Stimulated activated CD8-positive, alpha-beta memory T cell treated with anti-CD3 and anti-CD28 coated beads, Interleukin-2, amount 100 ng/mL, for 48 hours (primary cell): ENCODE data around the gene NELL2.
"Not testable (repeated sequence)": the region's sequence is repeated elsewhere in the genome, so short reads cannot be mapped to it uniquely, and the experiment has no call there.

Source experiments
- DNase-seq, 2 donors: peaks; one replicate each; pipeline ENCODE4 v3.0.0-alpha.2; 2020; ENCODE audit warnings: low read depth in 2 of 2

The NELL2 gene

DNA sequence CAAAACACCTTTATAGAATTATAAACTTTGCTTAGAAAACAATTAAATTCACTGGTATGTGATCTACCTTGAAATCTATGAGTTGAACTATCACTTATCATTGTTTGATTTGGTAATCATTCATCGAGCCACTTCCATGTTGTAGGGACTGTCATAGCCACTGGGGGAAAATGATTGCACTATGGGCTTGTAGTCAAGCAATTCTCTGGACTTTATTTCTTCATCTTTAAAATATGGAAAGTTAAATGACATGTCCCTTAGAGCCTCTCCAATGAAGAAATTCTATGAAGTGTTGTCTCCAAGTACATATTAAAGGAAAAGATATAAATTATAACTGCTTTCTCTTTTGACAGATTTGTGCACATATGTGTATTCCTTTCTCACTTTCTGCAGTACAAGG is 97.3 kb downstream of the NELL2 start:
- no peak for DNase-seq

DNA sequence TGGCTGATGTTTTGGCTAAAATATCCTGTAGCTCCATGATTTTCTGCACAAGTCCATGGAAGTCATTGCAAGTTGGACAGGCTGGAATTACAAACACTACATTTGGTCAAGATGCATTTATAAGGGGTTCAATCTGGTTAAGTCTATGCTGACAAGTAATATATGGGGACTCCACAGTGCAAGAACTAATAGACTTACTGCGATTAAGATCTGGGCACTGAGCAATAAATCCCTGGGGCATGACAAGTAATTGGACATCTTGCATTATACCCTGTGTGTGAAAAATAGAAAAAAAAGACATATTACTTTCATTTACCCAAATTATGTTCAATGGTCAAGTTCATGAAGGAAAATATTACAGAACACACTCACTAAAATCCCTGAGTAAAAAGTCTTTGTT is 99.1 kb downstream of the NELL2 start:
- no peak for DNase-seq

DNA sequence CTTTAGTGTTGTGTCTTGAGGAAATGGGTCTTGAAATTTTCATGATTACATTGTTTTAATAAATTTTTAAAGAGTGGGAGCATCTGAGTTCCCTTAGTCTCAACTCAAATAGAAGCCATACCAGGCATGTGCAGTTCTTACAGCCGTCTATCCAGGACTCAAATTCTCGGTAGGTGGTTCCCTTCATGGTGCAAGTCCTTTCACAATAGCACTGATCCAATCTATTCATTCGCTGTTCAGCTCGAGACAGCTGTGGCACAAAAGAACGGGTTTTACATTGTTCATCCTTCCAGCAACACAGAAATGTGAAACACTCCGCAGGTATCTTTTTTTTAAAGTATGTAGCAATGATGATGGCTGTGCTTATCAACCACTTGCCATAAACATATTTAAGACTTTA is 100.2 kb downstream of the NELL2 start:
- no peak for DNase-seq

- DNase-seq = peak; percentile 36 to 48
Measured at GRCh38 chr12:44774815-44775411, 101.2 kb downstream of the NELL2 start.

DNA sequence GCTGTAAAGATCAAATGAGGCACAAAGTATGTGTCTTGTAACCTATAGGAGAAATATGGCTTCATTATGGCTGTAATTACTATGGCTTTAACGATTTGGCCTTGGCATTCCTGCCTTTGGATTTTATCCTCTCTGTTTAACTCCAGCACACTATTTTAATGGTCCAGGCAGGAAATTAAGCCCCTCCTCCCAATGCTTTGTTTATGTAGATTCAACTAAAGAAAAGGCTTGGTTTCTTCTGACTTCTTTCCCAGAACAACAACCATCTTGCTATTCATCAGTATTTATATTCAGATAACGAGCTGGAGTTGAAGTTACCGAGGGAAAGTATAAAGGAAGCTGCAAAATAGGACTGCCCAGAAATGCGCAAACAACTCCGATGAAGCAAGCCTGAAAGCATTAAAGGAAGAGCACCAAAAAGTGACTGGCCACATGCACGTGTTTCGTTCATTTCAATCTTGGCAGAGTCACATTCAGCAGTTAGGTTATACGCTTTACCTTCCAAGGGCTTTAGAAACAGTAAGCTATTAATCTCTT is 104.6 kb downstream of the NELL2 start:
- no peak for DNase-seq

DNA sequence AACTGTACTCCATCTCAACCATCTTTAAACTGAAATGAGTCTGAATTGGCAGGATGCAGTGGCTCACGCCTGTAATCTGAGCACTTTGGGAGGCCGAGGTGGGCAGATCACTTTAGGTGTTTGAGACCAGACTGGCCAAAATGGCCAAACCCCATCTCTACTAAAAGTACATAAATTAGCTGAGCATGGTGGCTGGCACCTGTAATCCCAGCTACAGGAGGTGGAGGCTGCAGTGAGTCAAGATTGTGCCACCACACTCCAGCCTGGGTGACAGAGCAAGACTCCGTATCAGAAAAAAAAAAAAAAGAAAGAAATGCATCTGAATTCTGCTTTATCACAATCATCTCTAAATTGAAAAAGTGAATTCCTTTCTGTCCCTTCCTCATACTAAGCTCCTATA is 110.3 kb downstream of the NELL2 start:
- no peak for DNase-seq

- no peak for DNase-seq
Measured at GRCh38 chr12:44763021-44763420, 113.1 kb downstream of the NELL2 start.

GRCh38 chr12:44759289-44759688 is 116.8 kb downstream of the NELL2 start:
- DNase-seq = no peak

GRCh38 chr12:44750468-44750867 is 125.6 kb downstream of the NELL2 start:
- no peak for DNase-seq

DNA sequence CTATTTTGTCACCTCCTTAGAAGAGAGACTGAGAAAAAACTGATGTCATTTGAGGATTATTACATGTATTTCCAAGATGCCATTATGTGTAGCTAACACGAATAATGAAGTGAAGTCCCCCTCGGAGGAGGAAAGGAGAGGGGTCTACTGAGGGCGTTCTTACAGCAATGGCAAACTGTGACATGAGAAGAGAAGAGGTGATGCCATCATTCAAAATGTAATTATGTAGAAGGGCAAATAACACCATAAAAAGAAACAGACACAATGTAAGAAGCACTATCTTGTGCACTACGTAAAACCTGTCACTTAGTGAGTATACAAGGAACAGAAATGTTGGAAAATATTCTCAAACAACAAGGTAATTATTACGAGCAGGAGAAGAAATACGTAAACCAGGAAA is 126.5 kb downstream of the NELL2 start:
- DNase-seq = no peak

GRCh38 chr12:44748950-44749468 is 127.1 kb downstream of the NELL2 start:
- DNase-seq = no peak

DNA sequence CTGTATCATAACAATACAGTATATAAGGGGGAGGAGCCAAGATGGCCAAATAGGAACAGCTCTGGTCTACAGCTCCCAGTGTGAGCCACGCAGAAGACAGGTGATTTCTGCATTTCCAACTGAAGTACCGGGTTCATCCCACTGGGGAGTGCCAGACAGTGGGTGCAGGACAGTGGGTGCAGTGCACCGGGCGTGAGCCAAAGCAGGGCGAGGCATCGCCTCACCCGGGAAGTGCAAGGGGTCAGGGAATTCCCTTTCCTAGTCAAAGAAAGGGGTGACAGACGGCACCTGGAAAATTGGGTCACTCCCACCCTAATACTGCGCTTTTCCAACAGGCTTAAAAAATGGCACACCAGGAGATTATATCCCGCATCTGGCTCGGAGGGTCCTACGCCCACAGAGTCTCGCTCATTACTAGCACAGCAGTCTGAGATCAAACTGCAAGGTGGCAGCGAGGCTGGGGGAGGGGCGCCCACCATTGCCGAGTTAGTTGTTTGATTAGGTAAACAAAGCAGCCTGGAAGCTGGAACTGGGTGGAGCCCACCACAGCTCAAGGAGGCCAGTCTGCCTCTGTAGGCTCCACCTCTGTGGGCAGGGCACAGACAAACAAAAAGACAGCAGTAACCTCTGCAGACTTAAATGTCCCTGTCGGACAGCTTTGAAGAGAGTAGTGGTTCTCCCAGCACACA is 134.7 kb downstream of the NELL2 start:
- DNase-seq = not testable (repeated sequence)

GRCh38 chr12:44738051-44738450 is 138.1 kb downstream of the NELL2 start:
- no peak for DNase-seq

DNA sequence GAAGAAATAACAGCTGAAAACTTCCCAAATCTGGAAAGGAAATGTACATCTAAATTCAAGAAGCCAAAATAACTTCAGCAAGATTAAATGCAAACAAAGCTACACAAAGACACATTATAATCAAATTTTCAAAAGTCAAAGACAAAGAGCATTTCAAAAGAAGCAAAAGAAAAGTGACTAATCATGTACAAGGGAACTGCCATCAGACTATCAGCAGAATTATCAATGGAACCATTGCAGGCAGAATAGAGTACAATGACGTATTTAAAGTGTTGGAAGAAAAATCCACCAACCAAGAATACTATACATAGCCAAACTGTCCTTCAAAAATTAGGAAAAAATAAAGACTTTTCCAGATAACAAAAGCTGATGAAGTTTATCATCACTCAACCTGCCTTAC is 147.5 kb downstream of the NELL2 start:
- no peak for DNase-seq

DNA sequence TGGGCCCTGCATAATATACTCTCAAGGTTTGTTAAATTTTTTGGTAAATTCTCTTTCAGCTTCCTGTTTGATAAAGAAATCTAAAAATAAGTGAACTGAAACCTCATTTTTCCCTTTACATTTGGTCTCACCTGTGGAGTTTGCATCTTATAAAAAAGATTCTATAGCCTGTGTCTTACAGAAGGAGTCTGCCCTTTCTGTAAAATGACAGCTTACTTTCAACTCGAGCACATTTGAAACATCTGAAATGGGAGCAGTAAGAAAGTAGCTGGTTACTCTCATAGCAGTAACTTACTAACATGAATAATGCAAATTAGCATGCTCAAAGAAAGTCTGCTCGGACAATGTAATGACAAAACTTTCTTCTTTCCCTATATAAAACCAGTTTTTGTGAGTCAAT is 155.8 kb downstream of the NELL2 start:
- no peak for DNase-seq

DNA sequence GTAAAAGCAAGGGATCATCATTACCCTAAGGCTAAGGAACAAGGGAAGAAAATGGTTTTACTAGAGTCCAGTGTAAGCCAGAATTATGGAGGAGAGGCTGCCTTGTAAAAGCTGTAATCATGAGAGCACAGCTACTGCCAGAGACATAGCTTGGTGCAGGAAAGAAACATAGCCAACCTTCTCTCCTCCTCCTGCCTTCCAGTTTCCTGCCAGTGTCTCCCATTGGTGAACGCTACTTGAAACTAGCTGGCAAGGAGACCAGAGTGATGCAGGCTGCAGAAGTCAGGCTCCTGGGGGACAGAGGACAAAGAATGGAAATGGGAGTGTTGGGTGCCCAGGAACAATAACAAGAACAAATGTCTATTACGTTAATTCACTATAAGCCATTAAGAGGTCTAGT is 158.5 kb downstream of the NELL2 start:
- DNase-seq = no peak

- no peak for DNase-seq
Measured at GRCh38 chr12:44716711-44717110, 159.4 kb downstream of the NELL2 start.

- DNase-seq = no peak
Measured at GRCh38 chr12:44711736-44712135, 164.4 kb downstream of the NELL2 start.

DNA sequence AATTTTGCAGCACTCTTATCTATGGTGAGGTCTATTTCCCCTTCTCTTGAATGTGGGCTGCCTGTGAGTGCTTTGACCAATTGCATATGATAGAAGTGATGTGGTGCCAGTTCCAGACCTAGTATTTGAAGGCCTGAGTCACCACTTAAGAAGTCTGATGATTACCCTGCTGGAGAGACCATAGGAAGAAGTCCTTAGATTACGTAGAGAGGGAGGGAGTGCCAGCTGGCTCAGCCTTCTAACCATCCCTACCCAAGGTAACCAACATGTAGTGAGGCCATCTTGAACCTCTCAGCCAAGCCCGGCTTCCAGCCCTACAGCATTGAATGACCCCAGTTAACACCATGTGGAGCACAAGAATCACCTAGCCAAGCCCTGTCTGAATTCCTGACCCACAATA is 166.9 kb downstream of the NELL2 start:
- DNase-seq = no peak

DNA sequence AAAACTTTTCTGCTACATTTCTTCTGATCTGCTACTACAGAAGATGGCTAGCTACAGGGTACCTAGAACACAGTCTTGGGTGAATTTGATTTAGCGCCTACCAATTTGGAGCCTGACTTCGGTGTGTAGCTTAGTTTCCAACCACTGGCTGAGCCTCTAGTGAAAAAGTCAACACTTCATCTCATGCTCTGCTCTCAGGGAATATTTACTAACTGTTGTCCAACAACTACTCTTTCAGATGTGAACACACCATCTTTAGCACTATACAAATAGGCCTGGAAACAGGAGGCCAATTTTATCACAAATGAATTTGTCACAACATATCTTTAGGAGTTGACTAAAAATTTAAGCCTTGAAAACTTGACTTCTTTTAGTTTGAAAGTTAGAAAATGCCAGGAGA is 167.9 kb downstream of the NELL2 start:
- DNase-seq = no peak

- DNase-seq = no peak
Measured at GRCh38 chr12:44703182-44703910, 172.8 kb downstream of the NELL2 start.

- no peak for DNase-seq
Measured at GRCh38 chr12:44697511-44697910, 178.6 kb downstream of the NELL2 start.

GRCh38 chr12:44696542-44696941 is 179.6 kb downstream of the NELL2 start:
- no peak for DNase-seq
